ENCODE results near the gene RAD51B.

GRCh38 chr14:68587931-68588330 lies 768.4 kb downstream of the RAD51B start:
- TF ChIP-seq CTCF (IDR thresholded peaks at IDR 0.05), result no peak
- no peak for TF ChIP-seq POLR2A (IDR thresholded peaks at IDR 0.05)
- TF ChIP-seq EP300 (IDR thresholded peaks at IDR 0.05), result no peak

Data from tibial nerve (tissue), 4 donors.